Measurements from ENCODE around the gene ATAD3B. TPM values are rescaled to one million over a fixed set of nuclear protein-coding genes. Genes with fewer than 3 reads are reported as not detected.

Gene ATAD3B
- total and polyA plus RNA-seq, 2 of the 4 experiments (the other 2 are of a cell fraction), result 13.8 to 29.0 TPM

- no peak for TF ChIP-seq RCOR1 (IDR thresholded peaks at IDR 0.05; ENCODE audit: insufficient replicate concordance, low read length)
Measured at GRCh38 chr1:1438531-1439381, 32.8 kb upstream of the ATAD3B start (continued).

- H3K56ac ChIP-seq (ENCODE audit: extremely low read depth, insufficient read depth, low read length), result no peak overlapping the region
- no peak overlapping the region for H2AFZ ChIP-seq (replicated peaks; ENCODE audit: low read length, poor library complexity)
- no peak for DNase-seq
- no peak overlapping the region for H3K18ac ChIP-seq (ENCODE audit: low read depth, low read length)
- H2AK9ac ChIP-seq (replicated peaks; ENCODE audit: low read depth, low read length, poor library complexity), result no peak overlapping the region
- peaks cover 2% of the 10 kb centered on the region; the same call in 1 of the 2 replicates for H3K27me3 ChIP-seq (ENCODE audit: control insufficient read depth, insufficient read depth, low read length)
- H2BK120ac ChIP-seq (ENCODE audit: low read depth, low read length), result no peak overlapping the region
- H3K14ac ChIP-seq (replicated peaks; ENCODE audit: low read depth, low read length), result no peak overlapping the region
- WGBS, 2 experiments (ENCODE audit: extremely low coverage in 2 of 2, insufficient read length in 1 of 2), result 89% methylated on average over 30 of the region's 82 CpGs; no CpG with 5 or more reads in 1 of the 2 experiments
- H2AK5ac ChIP-seq (ENCODE audit: low read depth, low read length), result no peak overlapping the region
- no peak overlapping the region for H3K9ac ChIP-seq (ENCODE audit: low read depth, low read length)
- no peak overlapping the region for H2BK20ac ChIP-seq (ENCODE audit: low read depth, low read length)
- no peak for ATAC-seq (ENCODE audit: low read depth)
- no peak overlapping the region for H3K27ac ChIP-seq (ENCODE audit: insufficient read depth, low read length)
- H4K5ac ChIP-seq (ENCODE audit: low read depth, low read length), result no peak overlapping the region
- H2BK15ac ChIP-seq (ENCODE audit: low read depth, low read length), result no peak overlapping the region
- no peak overlapping the region for H2BK5ac ChIP-seq (ENCODE audit: low read depth, low read length, poor library complexity, severe bottlenecking)
- CTCF ChIA-PET, result interaction anchor here (1.9 to 2.1 kb wide), 2 partner anchors 11 to 39 kb away, joined by 6 read pairs; partner anchors contain the start of gene ATAD3C
- no peak overlapping the region for H3K4me2 ChIP-seq (ENCODE audit: low read depth, low read length)
- no peak overlapping the region for H3K4ac ChIP-seq (ENCODE audit: low read depth, low read length)
- dilution Hi-C loops (cut with HindIII; ENCODE audit: low sequenced_read_pairs, unreplicated experiment) (no loop called here), in situ Hi-C loops (cut with MboI; ENCODE audit: low sequenced_read_pairs) (no loop called here), intact Hi-C loops (cut with micrococcal nuclease) (loop anchor here (5.0 kb wide), 1 partner anchor 32 kb away; the partner anchor contains the start of gene MRPL20)
- H3K4me1 ChIP-seq (ENCODE audit: control insufficient read depth, insufficient read depth, low read length), result peaks cover 6% of the 10 kb centered on the region; the same call in 1 of the 2 replicates
- no peak overlapping the region for H3K23ac ChIP-seq (ENCODE audit: low read depth, low read length)
- H4K8ac ChIP-seq (ENCODE audit: low read depth in 2 of 2, low read length in 2 of 2), result no peak overlapping the region
- H3K9me1 ChIP-seq (ENCODE audit: insufficient read depth, low read length), result 0 out of 2 replicates have a peak, but pooled peaks cover 6% of the 10 kb centered on the region
- no peaks in the 10 kb centered on the region for H3K9me3 ChIP-seq (ENCODE audit: control insufficient read depth, insufficient read depth, low read length)
- POLR2A ChIA-PET (ENCODE audit: unreplicated experiment), result no interaction called here
- H3K36me3 ChIP-seq (ENCODE audit: control insufficient read depth, insufficient read depth, low read length), result no peaks in the 10 kb centered on the region
- H4K20me1 ChIP-seq (ENCODE audit: insufficient read depth, low read length), result no peaks in the 10 kb centered on the region
- H4K91ac ChIP-seq (ENCODE audit: insufficient read depth, low read depth, low read length), result no peak overlapping the region
- no TSS peak for BruUV-seq (replicated peaks)
- H3K79me1 ChIP-seq (ENCODE audit: low read depth in 1 of 2, low read length in 2 of 2), result 0 out of 4 replicates have a peak, but pooled peaks cover 0 to 3% of the 10 kb centered on the region in 2 experiments
- H3K4me3 ChIP-seq (ENCODE audit: insufficient read depth, low read depth, low read length), result no peak overlapping the region
- TF ChIP-seq MXI1 (IDR thresholded peaks at IDR 0.05; ENCODE audit: borderline replicate concordance, low read depth, low read length) (no peak), USF2 (IDR thresholded peaks at IDR 0.05; ENCODE audit: low read depth, low read length) (no peak), RFX5 (IDR thresholded peaks at IDR 0.05; ENCODE audit: low read depth, low read length) (no peak), RAD21 (IDR thresholded peaks at IDR 0.05; ENCODE audit: low read length) (no peak), CHD1 (IDR thresholded peaks at IDR 0.05; ENCODE audit: low read depth, low read length) (no peak), ELK1 (IDR thresholded peaks at IDR 0.05; ENCODE audit: borderline replicate concordance, low read depth, low read length) (no peak), CTCF (conservative IDR thresholded peaks at IDR 0.05; ENCODE audit: low read depth, low read length) (no peak), SMC3 (IDR thresholded peaks at IDR 0.05; ENCODE audit: low read depth, low read length) (no peak)
Measured at GRCh38 chr1:1439546-1440261, 31.9 kb upstream of the ATAD3B start.
